Osteocyte (in vitro differentiated cells): ENCODE results near the gene PUM2. TPM values are rescaled to one million over a fixed set of nuclear protein-coding genes. Genes with fewer than 3 reads are reported as not detected.
"Not testable (repeated sequence)": the region's sequence is repeated elsewhere in the genome, so short reads cannot be mapped to it uniquely, and the experiment has no call there.

Experiments used
- DNase-seq: peaks from one replicate; pipeline ENCODE4 v3.0.0; 2021; ENCODE audit warnings: mixed read lengths; ENCODE audit not compliant: unreplicated experiment; ENCODE audit errors: extremely low spot score
- H3K27ac Mint-ChIP-seq: one replicate; pipeline ENCODE4 v1.8.0; 2021; ENCODE audit warnings: mild to moderate bottlenecking, mixed read lengths; ENCODE audit not compliant: unreplicated experiment
- H3K27me3 Mint-ChIP-seq: one replicate; pipeline ENCODE4 v1.8.0; 2021; ENCODE audit warnings: mixed read lengths; ENCODE audit not compliant: unreplicated experiment
- H3K36me3 Mint-ChIP-seq: one replicate; pipeline ENCODE4 v1.8.0; 2021; ENCODE audit warnings: mixed read lengths; ENCODE audit not compliant: unreplicated experiment
- H3K4me1 Mint-ChIP-seq: one replicate; pipeline ENCODE4 v1.8.0; 2021; ENCODE audit warnings: mixed read lengths; ENCODE audit not compliant: unreplicated experiment
- H3K4me3 Mint-ChIP-seq: one replicate; pipeline ENCODE4 v1.8.0; 2021; ENCODE audit warnings: mild to moderate bottlenecking, moderate library complexity, mixed read lengths; ENCODE audit not compliant: unreplicated experiment
- H3K9me3 Mint-ChIP-seq: one replicate; pipeline ENCODE4 v1.8.0; 2021; ENCODE audit warnings: mixed read lengths; ENCODE audit not compliant: unreplicated experiment
- CTCF ChIP-seq: fragments of 200-600 bp; sonication (generic); IDR thresholded peaks from 2 replicates; pipeline ENCODE4 v1.5.0; 2021; ENCODE audit warnings: antibody characterized with exemption, mild to moderate bottlenecking, moderate library complexity
- total RNA-seq: library from RNA; stranded (reverse); gene quantifications from 2 replicates; pipeline ENCODE4 v1.2.1, GENCODE V29; 2021

PUM2 gene
- total RNA-seq, 1 donor from 2014 or later, result 82.2 TPM

DNA sequence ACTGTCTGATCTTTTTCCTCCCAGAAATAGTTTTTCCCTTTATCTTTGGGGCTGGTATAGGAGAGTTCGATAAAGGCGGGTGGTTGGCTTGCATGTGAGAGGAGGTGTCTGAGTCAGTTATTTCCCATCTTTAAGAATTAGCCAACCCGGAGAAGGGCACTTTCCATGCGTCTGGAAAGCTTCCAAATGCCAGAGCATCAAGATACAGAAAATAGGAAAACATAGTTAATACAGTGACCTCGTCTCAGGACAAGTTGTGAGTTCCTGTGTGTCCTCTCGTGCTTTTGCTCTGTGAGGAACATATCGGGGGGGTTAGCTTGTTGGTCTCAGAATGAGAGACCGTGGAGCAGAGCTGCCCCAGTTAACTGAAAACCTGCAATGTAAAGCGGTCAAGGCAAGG is 18.7 kb upstream of the PUM2 start:
- no peak for DNase-seq
- TF ChIP-seq CTCF, result no peak
- H3K4me3 Mint-ChIP-seq, result no peak overlapping the region
- peaks cover 6% of the 10 kb centered on the region for H3K9me3 Mint-ChIP-seq
- peaks cover 4% of the 10 kb centered on the region for H3K36me3 Mint-ChIP-seq
- H3K27me3 Mint-ChIP-seq, result peaks cover 46% of the 10 kb centered on the region
- H3K4me1 Mint-ChIP-seq, result no peaks in the 10 kb centered on the region
- H3K27ac Mint-ChIP-seq, result no peak overlapping the region

- DNase-seq, result no peak
- peaks cover 6% of the 10 kb centered on the region for H3K9me3 Mint-ChIP-seq
- TF ChIP-seq CTCF, result no peak
- no peaks in the 10 kb centered on the region for H3K4me1 Mint-ChIP-seq
- H3K4me3 Mint-ChIP-seq, result no peak overlapping the region
- H3K27ac Mint-ChIP-seq, result no peak overlapping the region
- H3K27me3 Mint-ChIP-seq, result peaks cover 46% of the 10 kb centered on the region
- H3K36me3 Mint-ChIP-seq, result peaks cover 4% of the 10 kb centered on the region
Measured at GRCh38 chr2:20368706-20369105, 18.1 kb upstream of the PUM2 start.

DNA sequence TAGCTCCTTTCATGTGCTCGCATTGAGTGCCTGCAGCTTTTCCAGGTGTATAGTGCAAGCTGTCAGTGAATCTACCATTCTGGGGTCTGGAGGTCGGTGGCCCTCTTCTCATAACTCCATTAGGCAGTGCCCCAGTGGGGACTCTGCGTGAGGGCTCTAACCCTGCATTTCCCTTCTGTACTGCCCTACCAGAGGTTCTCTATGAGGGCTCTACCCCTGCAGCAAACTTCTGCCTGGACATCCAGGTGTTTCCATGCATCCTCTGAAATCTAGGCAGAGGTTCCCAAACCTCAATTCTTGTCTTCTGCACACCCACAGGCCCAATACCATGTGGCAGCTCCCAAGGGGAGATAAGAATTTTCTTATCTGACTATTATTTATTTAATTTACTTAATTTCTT is 17.3 kb upstream of the PUM2 start:
- not testable (repeated sequence) for H3K27ac Mint-ChIP-seq, H3K9me3 Mint-ChIP-seq, H3K4me3 Mint-ChIP-seq, DNase-seq, H3K4me1 Mint-ChIP-seq, H3K36me3 Mint-ChIP-seq
- peaks cover 42% of the 10 kb centered on the region for H3K27me3 Mint-ChIP-seq

- no peak overlapping the region for H3K27ac Mint-ChIP-seq
- peaks cover 2% of the 10 kb centered on the region for H3K9me3 Mint-ChIP-seq
- peaks cover 4% of the 10 kb centered on the region for H3K36me3 Mint-ChIP-seq
- no peaks in the 10 kb centered on the region for H3K4me1 Mint-ChIP-seq
- H3K4me3 Mint-ChIP-seq, result no peak overlapping the region
- peaks cover 33% of the 10 kb centered on the region for H3K27me3 Mint-ChIP-seq
- DNase-seq, result no peak
- no peak for TF ChIP-seq CTCF
Measured at GRCh38 chr2:20366672-20367116, 16.1 kb upstream of the PUM2 start.

GRCh38 chr2:20365249-20365817 is 14.7 kb upstream of the PUM2 start:
- no peak overlapping the region for H3K4me3 Mint-ChIP-seq
- peaks cover 25% of the 10 kb centered on the region for H3K27me3 Mint-ChIP-seq

More at GRCh38 chr2:20365249-20365817, 14.7 kb upstream of the PUM2 start:
- no peak for DNase-seq
- H3K36me3 Mint-ChIP-seq, result no peaks in the 10 kb centered on the region
- TF ChIP-seq CTCF, result no peak
- H3K9me3 Mint-ChIP-seq, result no peaks in the 10 kb centered on the region
- H3K27ac Mint-ChIP-seq, result no peak overlapping the region
- no peaks in the 10 kb centered on the region for H3K4me1 Mint-ChIP-seq
